Loucy (cell line): Measurements from ENCODE around the gene TBX1.

Experiments used
- CTCF ChIP-seq: fragments of 200-600 bp; sonication (generic); conservative IDR thresholded peaks from 2 replicates; pipeline ENCODE4 v1.5.1; 2014; ENCODE audit warnings: mild to moderate bottlenecking, antibody characterized with exemption, low read length
- EZH2phosphoT487 ChIP-seq: fragments of 200-600 bp; IDR thresholded peaks from 2 replicates; pipeline ENCODE4 v1.6.1; 2018; ENCODE audit warnings: antibody characterized with exemption, mild to moderate bottlenecking, moderate library complexity, borderline replicate concordance

GRCh38 chr22:19764299-19764593 lies 3.7 kb downstream of the TBX1 start:
- TF ChIP-seq CTCF (no peak), EZH2phosphoT487 (no peak)
